GM12878 (cell line): ENCODE data around the gene POU1F1. TPM values are rescaled to one million over a fixed set of nuclear protein-coding genes. Genes with fewer than 3 reads are reported as not detected.
A peak's percentile ranks its signal among the peaks of the same experiment; 100 is the strongest.

ENCODE experiments used
- ATAC-seq: fragments of 200-7000 bp; cut with Tn5 transposase; 3 replicates; pipeline ENCODE4 v1.9.1; 2020; ENCODE audit warnings: mild to moderate bottlenecking, moderate library complexity
- BruUV-seq: library from RNA; stranded (reverse); fragments of 400-500 nt; replicated peaks from 2 replicates; lab custom pipeline; 2021; lab: Mats Ljungman, UMichigan
- CTCF ChIA-PET: fragments of 300-600 bp; sonication (Branson Sonifier 250); formaldehyde crosslinking; extraction: SDS; loops from one replicate; lab custom pipeline; 2021; ENCODE audit warnings: inconsistent platforms; lab: Yijun Ruan, JAX
- POLR2A ChIA-PET: fragments of 350-600 bp; formaldehyde crosslinking; extraction: SDS; loops from one replicate; lab custom pipeline; 2021; ENCODE audit warnings: inconsistent platforms; lab: Charles Lee
- RAD21 ChIA-PET: fragments of 300-600 bp; sonication (Branson Sonifier 250); formaldehyde crosslinking; loops from one replicate; lab custom pipeline; 2023; ENCODE audit warnings: antibody characterized with exemption; ENCODE audit not compliant: unreplicated experiment; lab: Charles Lee
- SMC1A ChIA-PET: fragments of 300-600 bp; sonication (Branson Sonifier 250); formaldehyde crosslinking; loops from one replicate; lab custom pipeline; 2023; ENCODE audit not compliant: unreplicated experiment, uncharacterized antibody; lab: Charles Lee
- DNase-seq: peaks from one replicate; pipeline ENCODE4 v3.0.0-alpha.2; 2011; ENCODE audit warnings: low read depth, low spot score
- FAIRE-seq: peaks from 3 replicates; lab custom pipeline; 2011; peaks lifted over from hg19 to GRCh38; lab: Jason Lieb, UNC
- H2AFZ ChIP-seq: 2 replicates; pipeline ENCODE4 v1.6.0; 2011; ENCODE audit warnings: low read depth, low read length, control low read depth; ENCODE audit not compliant: control insufficient read depth
- H3K27ac ChIP-seq: 2 replicates; pipeline ENCODE4 v1.5.1; 2011; ENCODE audit warnings: control low read depth; ENCODE audit not compliant: control insufficient read depth, insufficient read depth
- H3K27me3 ChIP-seq, 2 experiments: replicated peaks in 1 of 2; 2 replicates each; pipeline versions ENCODE4 v1.6.0 to v1.6.1; 2011; ENCODE audit warnings: low read length in 1 of 2; ENCODE audit not compliant: control insufficient read depth in 2 of 2, insufficient read depth in 2 of 2
- H3K36me3 ChIP-seq, 2 experiments: 2 replicates each; pipeline ENCODE4 v1.5.1; 2011; ENCODE audit warnings: low read length in 1 of 2; ENCODE audit not compliant: control insufficient read depth in 2 of 2, insufficient read depth in 2 of 2
- H3K4me1 ChIP-seq: 2 replicates; pipeline ENCODE4 v1.6.1; 2011; ENCODE audit warnings: mild to moderate bottlenecking, low read length, moderate library complexity, mixed read lengths; ENCODE audit not compliant: control insufficient read depth, insufficient read depth
- H3K4me2 ChIP-seq: 2 replicates; pipeline ENCODE4 v1.6.0; 2011; ENCODE audit warnings: control low read depth; ENCODE audit not compliant: control insufficient read depth, insufficient read depth
- H3K4me3 ChIP-seq: fragments of 200-600 bp; sonication (generic); 2 replicates; pipeline ENCODE4 v1.5.1; 2016
- H3K79me2 ChIP-seq: 2 replicates; pipeline ENCODE4 v1.6.0; 2011; ENCODE audit warnings: low read length; ENCODE audit not compliant: control insufficient read depth, insufficient read depth
- H3K9ac ChIP-seq: 2 replicates; pipeline ENCODE4 v1.8.0; 2011; ENCODE audit warnings: low read length, control low read depth, mixed read lengths; ENCODE audit not compliant: control insufficient read depth, insufficient read depth
- H3K9me3 ChIP-seq: replicated peaks from 3 replicates; pipeline ENCODE4 v1.5.1; 2011; ENCODE audit warnings: mild to moderate bottlenecking, low read length; ENCODE audit not compliant: control insufficient read depth, insufficient read depth
- H4K20me1 ChIP-seq: 2 replicates; pipeline ENCODE4 v1.6.0; 2011; ENCODE audit not compliant: control insufficient read depth, insufficient read depth
- BMI1 ChIP-seq: fragments of 450-650 bp; IDR thresholded peaks from 2 replicates; pipeline ENCODE4 v1.6.1; 2016; ENCODE audit warnings: mild to moderate bottlenecking, moderate library complexity, borderline replicate concordance
- ESRRA ChIP-seq: IDR thresholded peaks from 2 replicates; pipeline ENCODE4 v1.6.1; 2012; ENCODE audit warnings: mild to moderate bottlenecking, low read length, improper control_type of control experiment
- FOXM1 ChIP-seq: IDR thresholded peaks from 2 replicates; pipeline ENCODE4 v1.6.1; 2012; ENCODE audit warnings: low read depth, mild to moderate bottlenecking, inconsistent platforms, low read length, moderate library complexity
- HDGF ChIP-seq: fragments of 450-650 bp; IDR thresholded peaks from 2 replicates; pipeline ENCODE4 v1.6.1; 2016; ENCODE audit warnings: antibody characterized with exemption
- IRF4 ChIP-seq: IDR thresholded peaks from 2 replicates; pipeline ENCODE4 v1.6.1; 2011; ENCODE audit warnings: low read depth, low read length
- NBN ChIP-seq: fragments of 450-650 bp; IDR thresholded peaks from 2 replicates; pipeline ENCODE4 v1.6.1; 2016
- NFIC ChIP-seq: IDR thresholded peaks from 2 replicates; pipeline ENCODE4 v1.6.1; 2012; ENCODE audit warnings: low read depth, mild to moderate bottlenecking, inconsistent platforms, low read length, moderate library complexity
- NFXL1 ChIP-seq: fragments of 450-650 bp; IDR thresholded peaks from 2 replicates; pipeline ENCODE4 v1.6.1; 2017; ENCODE audit warnings: antibody characterized with exemption, mild to moderate bottlenecking, borderline replicate concordance
- PAX5 ChIP-seq: IDR thresholded peaks from 2 replicates; pipeline ENCODE4 v1.6.1; 2011; ENCODE audit warnings: low read depth, low read length, borderline replicate concordance
- RBBP5 ChIP-seq: fragments of 200-600 bp; sonication (generic); conservative IDR thresholded peaks from 2 replicates; pipeline ENCODE4 v1.6.1; 2016
- SP1 ChIP-seq: IDR thresholded peaks from one replicate; pipeline ENCODE4 v1.6.1; 2011; ENCODE audit warnings: low read depth, low read length
- USF2 ChIP-seq: IDR thresholded peaks from 2 replicates; pipeline ENCODE4 v1.6.1; 2011; ENCODE audit warnings: low read depth, low read length, improper control_type of control experiment, borderline replicate concordance
- ZBTB4 ChIP-seq: fragments of 450-650 bp; formaldehyde crosslinking; IDR thresholded peaks from 2 replicates; pipeline ENCODE4 v1.4.0; 2022; ENCODE audit warnings: mild to moderate bottlenecking, moderate library complexity
- ZBTB40 ChIP-seq: fragments of 450-650 bp; IDR thresholded peaks from 2 replicates; pipeline ENCODE4 v1.6.1; 2016; ENCODE audit warnings: mild to moderate bottlenecking, moderate library complexity, borderline replicate concordance
- ZNF217 ChIP-seq: fragments of 450-650 bp; IDR thresholded peaks from 2 replicates; pipeline ENCODE4 v1.6.1; 2017; ENCODE audit warnings: antibody characterized with exemption, mild to moderate bottlenecking
- WGBS: methylation state at CpG from one replicate; pipeline ENCODE4 v1.1.6; 2016; ENCODE audit warnings: low lambda C conversion rate; ENCODE audit not compliant: insufficient replicate concordance, insufficient coverage; ENCODE audit errors: missing lambda C conversion rate; 5-methylcytosine and 5-hydroxymethylcytosine counted together
- in situ Hi-C: fragments of 300-500 bp; cut with MboI; formaldehyde crosslinking; loops from 9 replicates; pipeline ENCODE4 v1.14.3; 2018; ENCODE audit warnings: mixed read lengths
- intact Hi-C: fragments of 100-400 bp; cut with micrococcal nuclease; formaldehyde crosslinking; loops from one replicate; pipeline ENCODE4 v1.14.2; 2022; ENCODE audit not compliant: unreplicated experiment
- polyA plus RNA-seq, 11 experiments: library from polyadenylated mRNA; depleted of rRNA in 4 of 11; unstranded in 6 of 11; stranded (reverse) in 5 of 11; fragments of >200 nt; fragmentation: Nextera tagmentation in 4 of 11; fragmentation: Illumina TruSeq in 1 of 11; extraction: Ambion mirVana in 4 of 11; extraction: Trizol in 1 of 11; gene quantifications; 1 replicate in 1 of 11; 2 replicates in 10 of 11; pipeline versions ENCODE4 v1.2.1 to v1.2.3, GENCODE V29; 2011 to 2016; ENCODE audit warnings: inconsistent platforms in 2 of 11, missing spikeins in 2 of 11, low read depth in 1 of 11
- total RNA-seq, 4 experiments: library from RNA; depleted of rRNA in 3 of 4; stranded (reverse); fragments of >200 nt in 3 of 4; fragmentation: Illumina TruSeq in 1 of 4; extraction: Trizol in 1 of 4; gene quantifications; 2 replicates each; pipeline versions ENCODE4 v1.2.1 to v1.2.3, GENCODE V29; 2013 to 2021

Gene POU1F1
- total and polyA plus RNA-seq, 10 of the 15 experiments (the other 5 are each of a cell fraction or from before 2014, with no cell fraction given) = 0.04 TPM; not detected in 9

GRCh38 chr3:87233805-87234204, 42.6 kb downstream of the POU1F1 start (continued):
- TF ChIP-seq ZBTB4 (CRISPR knock-in tag) = no peak
- no peak for TF ChIP-seq RBBP5
- TF ChIP-seq IRF4 = no peak
- no peak for TF ChIP-seq ZBTB40

GRCh38 chr3:87229113-87229512, 47.3 kb downstream of the POU1F1 start:
- CTCF ChIA-PET = no interaction called here
- SMC1A ChIA-PET = no interaction called here
- no peaks in the 10 kb centered on the region for H3K9me3 ChIP-seq
- RAD21 ChIA-PET = no interaction called here
- BruUV-seq = no TSS peak
- no peaks in the 10 kb centered on the region; the same call in 1 of the 2 replicates for H3K4me1 ChIP-seq
- DNase-seq (no peak), FAIRE-seq (no peak), ATAC-seq (no peak)
- H3K9ac ChIP-seq = no peak overlapping the region
- no peak overlapping the region for H3K4me3 ChIP-seq
- no peaks in the 10 kb centered on the region for H3K36me3 ChIP-seq
- H3K4me2 ChIP-seq = peak overlapping the region; percentile 81
- POLR2A ChIA-PET = no interaction called here
- peaks cover 17% of the 10 kb centered on the region for H3K79me2 ChIP-seq
- 94% methylated on average over 1 of the region's 1 CpG for WGBS
- H3K27ac ChIP-seq = no peak overlapping the region
- H2AFZ ChIP-seq = no peak overlapping the region
- in situ Hi-C loops (no loop called here), intact Hi-C loops (no loop called here)
- H4K20me1 ChIP-seq = no peaks in the 10 kb centered on the region
- no peaks in the 10 kb centered on the region for H3K27me3 ChIP-seq
- TF ChIP-seq SP1 (no peak), PAX5 (no peak), ZNF217 (no peak), NBN (no peak), USF2 (no peak), FOXM1 (no peak), BMI1 (no peak), NFIC (no peak), ESRRA (no peak), NFXL1 (no peak), HDGF (no peak)
